ENCODE data around the gene CPSF4L. TPM values are rescaled to one million over a fixed set of nuclear protein-coding genes. Genes with fewer than 3 reads are reported as not detected.

CPSF4L gene
- total and polyA plus RNA-seq, 2 donors from 2014 or later, result not detected

DNA sequence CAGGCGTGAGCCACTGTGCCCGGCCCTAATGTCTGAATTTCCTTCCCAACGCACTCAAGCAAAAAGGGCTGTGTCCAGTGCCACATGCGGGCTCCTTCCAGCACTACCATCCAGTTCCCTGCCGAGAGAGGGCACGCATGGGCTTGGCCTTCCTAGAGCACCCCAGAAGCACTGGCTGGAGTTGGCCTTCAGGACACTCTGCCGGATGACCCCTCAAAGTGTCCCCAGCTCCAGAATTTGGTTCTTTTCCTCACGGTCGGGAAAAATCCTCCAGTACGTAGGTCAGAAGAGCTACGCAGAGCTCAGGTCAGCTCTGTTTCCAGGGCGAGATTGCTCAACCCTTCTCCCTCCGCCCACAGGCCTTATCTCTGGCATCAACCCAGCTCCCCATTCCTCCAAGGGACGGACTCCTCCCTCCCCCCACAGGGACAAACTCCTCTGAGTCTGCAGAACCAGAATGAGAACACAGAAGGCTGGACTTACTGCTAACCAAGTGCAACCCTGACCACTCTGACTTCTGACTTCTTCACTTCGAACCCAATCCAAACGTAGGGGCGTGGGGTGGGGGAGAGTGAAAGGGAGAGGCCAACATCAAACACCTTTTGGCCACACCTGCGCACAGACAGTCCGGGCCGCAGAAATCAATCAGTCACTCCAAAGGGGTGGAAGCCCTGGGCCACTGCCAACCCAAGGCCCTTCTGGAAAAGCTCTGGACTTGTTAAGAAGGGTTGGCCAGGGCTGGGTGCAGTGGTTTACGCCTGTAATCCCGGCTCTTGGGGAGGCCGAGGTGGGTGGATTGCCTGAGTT is 46.5 kb upstream of the CPSF4L start:
- TF ChIP-seq, protein P1, sequence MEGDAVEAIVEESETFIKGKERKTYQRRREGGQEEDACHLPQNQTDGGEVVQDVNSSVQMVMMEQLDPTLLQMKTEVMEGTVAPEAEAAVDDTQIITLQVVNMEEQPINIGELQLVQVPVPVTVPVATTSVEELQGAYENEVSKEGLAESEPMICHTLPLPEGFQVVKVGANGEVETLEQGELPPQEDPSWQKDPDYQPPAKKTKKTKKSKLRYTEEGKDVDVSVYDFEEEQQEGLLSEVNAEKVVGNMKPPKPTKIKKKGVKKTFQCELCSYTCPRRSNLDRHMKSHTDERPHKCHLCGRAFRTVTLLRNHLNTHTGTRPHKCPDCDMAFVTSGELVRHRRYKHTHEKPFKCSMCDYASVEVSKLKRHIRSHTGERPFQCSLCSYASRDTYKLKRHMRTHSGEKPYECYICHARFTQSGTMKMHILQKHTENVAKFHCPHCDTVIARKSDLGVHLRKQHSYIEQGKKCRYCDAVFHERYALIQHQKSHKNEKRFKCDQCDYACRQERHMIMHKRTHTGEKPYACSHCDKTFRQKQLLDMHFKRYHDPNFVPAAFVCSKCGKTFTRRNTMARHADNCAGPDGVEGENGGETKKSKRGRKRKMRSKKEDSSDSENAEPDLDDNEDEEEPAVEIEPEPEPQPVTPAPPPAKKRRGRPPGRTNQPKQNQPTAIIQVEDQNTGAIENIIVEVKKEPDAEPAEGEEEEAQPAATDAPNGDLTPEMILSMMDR (IDR thresholded peaks at IDR 0.05; ENCODE audit: borderline replicate concordance, extremely low read depth, insufficient read depth), result no peak
- H3K27ac ChIP-seq (ENCODE audit: low read depth in 2 of 2, low read length in 2 of 2), result peak overlapping the region; percentile 94 to 97
- H3K9me3 ChIP-seq (ENCODE audit: control insufficient read depth in 2 of 3, insufficient read depth in 1 of 3, low read length in 3 of 3), result no peaks in the 10 kb centered on the region
- no peaks in the 10 kb centered on the region for H3K36me3 ChIP-seq (ENCODE audit: control insufficient read depth in 2 of 3, insufficient read depth in 3 of 3, low read length in 3 of 3)
- intact Hi-C loops (cut with DNase I), result no loop called here
- H3K27me3 ChIP-seq (ENCODE audit: control insufficient read depth, insufficient read depth, low read length), result no peaks in the 10 kb centered on the region
- peak overlapping the region; percentile 17 to 65 (median 55) for H3K4me3 ChIP-seq (ENCODE audit: low read length in 3 of 3)
- peaks cover 4 to 43% (median 30%) of the 10 kb centered on the region in 3 donors for H3K4me1 ChIP-seq (ENCODE audit: control insufficient read depth in 2 of 3, insufficient read depth in 2 of 3, low read depth in 1 of 3, low read length in 3 of 3)
- FAIRE-seq (no peak), DNase-seq (peak; percentile 62 to 95 (median 81))
- peak overlapping the region in 2 of 3 donors; percentile 9 to 66 for H3K9ac ChIP-seq (ENCODE audit: low read length in 3 of 3)

DNA sequence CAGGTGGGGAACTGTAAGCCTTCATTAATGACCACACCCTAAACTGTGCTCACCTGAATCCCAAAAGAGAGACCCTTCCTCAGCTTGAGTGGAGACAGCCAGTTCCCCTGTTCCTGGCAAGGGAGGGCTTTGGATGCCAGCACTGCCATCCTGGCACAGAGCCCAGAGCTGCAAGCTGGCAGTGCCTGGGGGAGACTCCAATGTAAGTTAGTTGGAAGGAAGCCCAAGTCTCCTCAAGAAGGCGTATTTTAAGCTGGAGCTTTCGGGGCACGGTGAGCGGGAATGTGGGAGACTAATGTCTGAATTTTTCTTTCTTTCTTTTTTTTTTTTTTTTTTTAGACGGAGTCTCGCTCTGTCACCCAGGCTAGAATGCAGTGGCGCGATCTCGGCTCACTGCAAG is 45.5 kb upstream of the CPSF4L start:
- DNase-seq, result peak in 1 of 5 donors; percentile 43
- no peaks in the 10 kb centered on the region for H3K36me3 ChIP-seq (ENCODE audit: control insufficient read depth in 2 of 3, insufficient read depth in 3 of 3, low read length in 3 of 3)
- H3K9me3 ChIP-seq (ENCODE audit: control insufficient read depth in 2 of 3, insufficient read depth in 1 of 3, low read length in 3 of 3), result no peaks in the 10 kb centered on the region
- intact Hi-C loops (cut with DNase I), result no loop called here
- H3K4me3 ChIP-seq (ENCODE audit: low read length in 3 of 3), result peak overlapping the region in 1 of 3 donors; percentile 37
- no peak overlapping the region for H3K9ac ChIP-seq (ENCODE audit: low read length in 3 of 3)
- TF ChIP-seq, protein P1 (IDR thresholded peaks at IDR 0.05; ENCODE audit: borderline replicate concordance, extremely low read depth, insufficient read depth), result no peak
- H3K4me1 ChIP-seq (ENCODE audit: control insufficient read depth in 2 of 3, insufficient read depth in 2 of 3, low read depth in 1 of 3, low read length in 3 of 3), result peaks cover 4 to 38% (median 30%) of the 10 kb centered on the region in 3 donors
- peak overlapping the region; percentile 82 to 83 for H3K27ac ChIP-seq (ENCODE audit: low read depth in 2 of 2, low read length in 2 of 2)
- H3K27me3 ChIP-seq (ENCODE audit: control insufficient read depth, insufficient read depth, low read length), result no peaks in the 10 kb centered on the region
- no peak for FAIRE-seq

DNA sequence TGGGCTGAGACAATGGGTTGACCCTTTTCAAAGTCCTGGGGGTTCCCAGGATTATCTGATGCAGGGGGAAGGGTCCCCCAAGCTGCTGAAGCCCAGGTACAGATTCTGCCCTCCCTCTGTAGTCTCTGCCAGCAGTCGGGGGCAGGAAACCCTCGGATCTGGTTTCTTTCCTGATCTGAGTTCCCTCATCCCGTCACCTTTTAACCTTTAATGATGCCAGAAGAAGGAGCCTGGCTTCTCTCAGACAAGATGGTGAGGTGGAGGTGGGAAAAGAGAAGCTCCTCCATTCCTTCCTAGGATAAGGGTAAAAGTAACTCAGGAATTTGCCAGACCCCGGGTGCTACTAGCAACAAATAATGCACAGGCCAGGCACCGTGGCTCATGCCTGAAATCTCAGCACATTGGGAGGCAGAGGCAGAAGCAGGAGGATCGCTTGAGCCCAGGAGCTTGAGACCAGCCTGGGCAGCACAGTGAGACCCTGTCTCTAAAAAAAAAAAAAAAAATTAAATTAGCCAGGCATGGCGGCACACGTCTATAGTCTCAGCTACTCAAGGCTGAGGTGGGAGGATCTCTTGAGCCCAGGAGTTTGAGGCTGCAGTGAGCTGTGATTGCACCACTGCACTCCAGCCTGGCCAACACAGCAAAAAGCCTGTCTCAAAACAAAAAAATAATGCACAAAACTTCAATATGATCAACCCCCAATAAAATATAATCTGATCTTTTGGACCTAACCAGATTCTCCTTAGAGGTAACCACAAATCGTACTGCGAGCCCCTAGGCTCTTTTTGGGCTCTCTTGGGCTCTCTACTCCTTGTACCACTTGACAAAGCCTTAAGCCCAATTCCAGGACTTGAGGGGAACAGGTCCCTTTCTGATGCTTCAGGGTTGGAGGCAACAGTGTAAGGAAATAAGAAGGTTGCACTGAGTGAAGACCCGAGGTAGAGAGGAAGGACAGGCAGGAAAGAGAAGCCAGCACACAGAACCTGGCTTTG is 44.5 kb upstream of the CPSF4L start:
- no peaks in the 10 kb centered on the region for H3K27me3 ChIP-seq (ENCODE audit: control insufficient read depth, insufficient read depth, low read length)
- TF ChIP-seq, protein P1 (IDR thresholded peaks at IDR 0.05; ENCODE audit: borderline replicate concordance, extremely low read depth, insufficient read depth), result no peak
- H3K27ac ChIP-seq (ENCODE audit: low read depth in 2 of 2, low read length in 2 of 2), result peak overlapping the region; percentile 82 to 88
- no peaks in the 10 kb centered on the region for H3K36me3 ChIP-seq (ENCODE audit: control insufficient read depth in 2 of 3, insufficient read depth in 3 of 3, low read length in 3 of 3)
- peak overlapping the region in 1 of 3 donors; percentile 55 for H3K9ac ChIP-seq (ENCODE audit: low read length in 3 of 3)
- DNase-seq, result no peak
- peaks cover 4 to 38% (median 30%) of the 10 kb centered on the region in 3 donors for H3K4me1 ChIP-seq (ENCODE audit: control insufficient read depth in 2 of 3, insufficient read depth in 2 of 3, low read depth in 1 of 3, low read length in 3 of 3)
- FAIRE-seq, result no peak
- intact Hi-C loops (cut with DNase I), result no loop called here
- H3K9me3 ChIP-seq (ENCODE audit: control insufficient read depth in 2 of 3, insufficient read depth in 1 of 3, low read length in 3 of 3), result no peaks in the 10 kb centered on the region
- peak overlapping the region in 2 of 3 donors; percentile 36 to 47 for H3K4me3 ChIP-seq (ENCODE audit: low read length in 3 of 3)
